Measurements from ENCODE around the gene MBNL2. TPM values are rescaled to one million over a fixed set of nuclear protein-coding genes. Genes with fewer than 3 reads are reported as not detected.

The MBNL2 gene
- total and polyA plus RNA-seq, 2 of the 4 experiments (the other 2 are of a cell fraction), result 26.9 to 103 TPM

DNA sequence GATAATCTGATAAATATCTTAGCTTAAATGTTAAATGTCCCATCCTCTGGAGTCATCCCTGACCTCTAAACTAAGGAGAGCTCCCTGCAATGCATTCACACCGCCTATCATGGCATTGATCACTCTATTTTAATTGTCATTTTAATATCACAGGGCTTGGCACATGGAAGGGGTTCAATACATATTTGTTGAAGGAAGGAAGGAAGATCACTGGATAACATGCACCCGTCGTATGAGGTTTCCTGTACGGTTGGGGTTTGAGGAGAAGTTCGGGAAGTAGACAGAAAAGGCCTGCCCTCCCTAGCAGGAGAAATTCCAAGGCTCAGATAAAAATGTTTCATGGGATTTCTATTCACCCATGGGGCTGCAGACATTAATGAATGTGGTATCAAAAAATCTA lies 102.0 kb downstream of the MBNL2 start:
- BruUV-seq (replicated peaks), result no TSS peak
- no peak overlapping the region for H3K4me3 ChIP-seq (ENCODE audit: insufficient read depth, low read depth, low read length)
- TF ChIP-seq, protein P1, sequence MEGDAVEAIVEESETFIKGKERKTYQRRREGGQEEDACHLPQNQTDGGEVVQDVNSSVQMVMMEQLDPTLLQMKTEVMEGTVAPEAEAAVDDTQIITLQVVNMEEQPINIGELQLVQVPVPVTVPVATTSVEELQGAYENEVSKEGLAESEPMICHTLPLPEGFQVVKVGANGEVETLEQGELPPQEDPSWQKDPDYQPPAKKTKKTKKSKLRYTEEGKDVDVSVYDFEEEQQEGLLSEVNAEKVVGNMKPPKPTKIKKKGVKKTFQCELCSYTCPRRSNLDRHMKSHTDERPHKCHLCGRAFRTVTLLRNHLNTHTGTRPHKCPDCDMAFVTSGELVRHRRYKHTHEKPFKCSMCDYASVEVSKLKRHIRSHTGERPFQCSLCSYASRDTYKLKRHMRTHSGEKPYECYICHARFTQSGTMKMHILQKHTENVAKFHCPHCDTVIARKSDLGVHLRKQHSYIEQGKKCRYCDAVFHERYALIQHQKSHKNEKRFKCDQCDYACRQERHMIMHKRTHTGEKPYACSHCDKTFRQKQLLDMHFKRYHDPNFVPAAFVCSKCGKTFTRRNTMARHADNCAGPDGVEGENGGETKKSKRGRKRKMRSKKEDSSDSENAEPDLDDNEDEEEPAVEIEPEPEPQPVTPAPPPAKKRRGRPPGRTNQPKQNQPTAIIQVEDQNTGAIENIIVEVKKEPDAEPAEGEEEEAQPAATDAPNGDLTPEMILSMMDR (conservative IDR thresholded peaks at IDR 0.05; ENCODE audit: low read depth, low read length), result no peak
- no peak for TF ChIP-seq CHD1 (IDR thresholded peaks at IDR 0.05; ENCODE audit: low read depth, low read length)
- TF ChIP-seq CEBPB (IDR thresholded peaks at IDR 0.05; ENCODE audit: low read depth, low read length), result no peak
- TF ChIP-seq MXI1 (IDR thresholded peaks at IDR 0.05; ENCODE audit: borderline replicate concordance, low read depth, low read length), result no peak
- TF ChIP-seq POLR2A (IDR thresholded peaks at IDR 0.05; ENCODE audit: low read depth, low read length), result no peak
- TF ChIP-seq RFX5 (IDR thresholded peaks at IDR 0.05; ENCODE audit: low read depth, low read length), result no peak
- no peak for TF ChIP-seq FOS (IDR thresholded peaks at IDR 0.05; ENCODE audit: low read depth, low read length)
- WGBS, 2 experiments (ENCODE audit: extremely low coverage in 2 of 2, insufficient read length in 1 of 2), result no CpG with 5 or more reads among the region's 5 CpGs
- no peak overlapping the region for H3K4me2 ChIP-seq (ENCODE audit: low read depth, low read length)
- H3K4ac ChIP-seq (ENCODE audit: low read depth, low read length), result no peak overlapping the region
- no peaks in the 10 kb centered on the region for H3K9me3 ChIP-seq (ENCODE audit: control insufficient read depth, insufficient read depth, low read length)
- no peak overlapping the region for H3K56ac ChIP-seq (ENCODE audit: extremely low read depth, insufficient read depth, low read length)
- no peak overlapping the region for H4K5ac ChIP-seq (ENCODE audit: low read depth, low read length)
- H3K27ac ChIP-seq (ENCODE audit: insufficient read depth, low read length), result no peak overlapping the region
- peaks cover 42 to 79% of the 10 kb centered on the region in 2 experiments for H3K79me1 ChIP-seq (ENCODE audit: low read depth in 1 of 2, low read length in 2 of 2)
- no peak overlapping the region for H3K9ac ChIP-seq (ENCODE audit: low read depth, low read length)
- peaks cover 20% of the 10 kb centered on the region for H3K9me1 ChIP-seq (ENCODE audit: insufficient read depth, low read length)
- H3K36me3 ChIP-seq (ENCODE audit: control insufficient read depth, insufficient read depth, low read length), result no peaks in the 10 kb centered on the region; the same call in 1 of the 2 replicates
- H4K20me1 ChIP-seq (ENCODE audit: insufficient read depth, low read length), result peaks cover 12% of the 10 kb centered on the region
- H2AFZ ChIP-seq (replicated peaks; ENCODE audit: low read length, poor library complexity), result no peak overlapping the region
- in situ Hi-C loops (cut with MboI; ENCODE audit: low sequenced_read_pairs) (no loop called here), dilution Hi-C loops (cut with HindIII; ENCODE audit: low sequenced_read_pairs, unreplicated experiment) (no loop called here), intact Hi-C loops (cut with micrococcal nuclease) (no loop called here)
- no peak overlapping the region for H2BK120ac ChIP-seq (ENCODE audit: low read depth, low read length)
- no peak overlapping the region; the same call in 1 of the 2 replicates for H3K14ac ChIP-seq (replicated peaks; ENCODE audit: low read depth, low read length)
- no peak overlapping the region for H4K8ac ChIP-seq (ENCODE audit: low read depth in 2 of 2, low read length in 2 of 2)
- CTCF ChIA-PET, result no interaction called here
- peak overlapping the region; percentile 38; the same call in 1 of the 2 replicates for H2AK5ac ChIP-seq (ENCODE audit: low read depth, low read length)
- H3K23ac ChIP-seq (ENCODE audit: low read depth, low read length), result no peak overlapping the region
- peak overlapping the region; percentile 3 for H2BK5ac ChIP-seq (ENCODE audit: low read depth, low read length, poor library complexity, severe bottlenecking)
- H2AK9ac ChIP-seq (replicated peaks; ENCODE audit: low read depth, low read length, poor library complexity), result no peak overlapping the region
- no peak overlapping the region for H3K18ac ChIP-seq (ENCODE audit: low read depth, low read length)
- peaks cover 30% of the 10 kb centered on the region for H3K4me1 ChIP-seq (ENCODE audit: control insufficient read depth, insufficient read depth, low read length)
- POLR2A ChIA-PET (ENCODE audit: unreplicated experiment), result no interaction called here
- DNase-seq, result no peak
- ATAC-seq (ENCODE audit: low read depth), result no peak
- no peak overlapping the region for H2BK15ac ChIP-seq (ENCODE audit: low read depth, low read length)
- H2BK20ac ChIP-seq (ENCODE audit: low read depth, low read length), result no peak overlapping the region
- no peak overlapping the region for H4K91ac ChIP-seq (ENCODE audit: insufficient read depth, low read depth, low read length)
- no peaks in the 10 kb centered on the region for H3K27me3 ChIP-seq (ENCODE audit: control insufficient read depth, insufficient read depth, low read length)

All from IMR-90 (cell line).